Inflammatory macrophage treated with lipopolysaccharide for 1 hour (primary cell): ENCODE measurements around the gene PTP4A1.
"Not testable (repeated sequence)": the region's sequence is repeated elsewhere in the genome, so short reads cannot be mapped to it uniquely, and the experiment has no call there.

Source experiments
- DNase-seq, 2 donors: peaks; one replicate each; pipeline ENCODE4 v3.0.0-alpha.2; 2020 to 2022

The PTP4A1 gene

DNA sequence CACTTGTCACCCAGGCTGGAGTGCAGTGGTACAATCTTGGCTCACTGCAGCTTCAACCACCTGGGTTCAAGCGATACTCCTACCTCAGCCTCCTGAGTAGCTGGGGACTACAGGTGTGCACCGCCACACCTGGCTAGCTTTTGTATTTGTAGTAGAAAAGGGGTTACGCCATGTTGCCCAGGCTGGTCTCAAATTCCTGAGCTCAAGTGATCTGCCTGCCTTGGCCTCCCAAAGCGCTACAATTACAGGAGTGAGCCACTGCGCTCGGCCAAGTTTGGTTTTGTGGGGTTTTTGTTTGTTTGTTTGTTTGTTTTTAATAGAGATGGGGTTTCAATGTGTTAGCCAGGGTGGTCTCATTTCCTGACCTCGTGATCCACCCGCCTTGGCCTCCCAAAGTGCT is 12.3 kb downstream of the PTP4A1 start:
- no peak for DNase-seq

GRCh38 chr6:63585652-63586051 is 13.4 kb downstream of the PTP4A1 start:
- DNase-seq = not testable (repeated sequence)

- no peak for DNase-seq
Observed at GRCh38 chr6:63589952-63590411, 17.7 kb downstream of the PTP4A1 start.

DNA sequence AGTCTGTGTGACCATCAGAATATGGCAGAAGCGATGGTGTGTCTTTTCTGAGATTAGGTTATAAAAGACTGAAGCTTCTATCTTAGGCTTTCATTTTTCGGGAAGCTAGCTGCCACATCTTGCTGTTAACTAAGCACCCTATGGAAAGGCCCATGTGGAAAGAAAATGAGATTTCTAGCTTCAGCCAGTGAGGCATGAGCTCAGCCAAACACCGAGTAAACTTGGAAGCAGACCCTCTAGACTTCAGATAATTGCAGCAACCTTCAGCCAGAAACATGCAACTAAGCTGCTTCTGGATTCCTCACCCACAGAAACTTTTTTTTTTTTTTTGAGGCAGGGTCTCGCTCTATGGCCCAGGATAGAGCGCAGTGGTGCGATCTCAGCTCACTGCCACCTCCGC is 20.6 kb downstream of the PTP4A1 start:
- no peak for DNase-seq

GRCh38 chr6:63597141-63598048 is 25.1 kb downstream of the PTP4A1 start:
- peak in 1 of 2 donors; percentile 8 for DNase-seq

- DNase-seq = peak; percentile 52 to 67
Observed at GRCh38 chr6:63598049-63599036, 26.1 kb downstream of the PTP4A1 start.

- no peak for DNase-seq
Observed at GRCh38 chr6:63599243-63599642, 27.0 kb downstream of the PTP4A1 start.

- peak; percentile 42 to 46 for DNase-seq
Observed at GRCh38 chr6:63600136-63600535, 27.9 kb downstream of the PTP4A1 start.

DNA sequence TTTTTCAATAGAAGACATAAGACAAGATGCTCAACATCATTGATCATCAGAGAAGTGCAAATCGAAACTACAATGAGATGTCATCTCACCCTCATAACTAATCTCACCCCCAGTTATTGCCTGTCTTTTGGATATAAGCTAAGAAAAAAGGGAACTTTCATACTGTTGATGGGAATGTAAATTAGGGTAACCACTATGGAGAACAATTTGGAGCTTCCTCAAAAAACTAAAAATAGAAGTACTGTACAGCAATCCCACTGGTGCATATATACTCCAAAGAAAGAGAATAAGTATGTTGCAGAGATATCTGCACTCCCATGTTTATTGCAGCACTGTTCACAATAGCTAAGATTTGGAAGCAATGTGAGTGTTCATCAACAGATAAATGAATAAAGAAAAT is 37.0 kb downstream of the PTP4A1 start:
- peak; percentile 29 to 33 for DNase-seq

GRCh38 chr6:63610944-63611343 is 38.7 kb downstream of the PTP4A1 start:
- no peak for DNase-seq

DNA sequence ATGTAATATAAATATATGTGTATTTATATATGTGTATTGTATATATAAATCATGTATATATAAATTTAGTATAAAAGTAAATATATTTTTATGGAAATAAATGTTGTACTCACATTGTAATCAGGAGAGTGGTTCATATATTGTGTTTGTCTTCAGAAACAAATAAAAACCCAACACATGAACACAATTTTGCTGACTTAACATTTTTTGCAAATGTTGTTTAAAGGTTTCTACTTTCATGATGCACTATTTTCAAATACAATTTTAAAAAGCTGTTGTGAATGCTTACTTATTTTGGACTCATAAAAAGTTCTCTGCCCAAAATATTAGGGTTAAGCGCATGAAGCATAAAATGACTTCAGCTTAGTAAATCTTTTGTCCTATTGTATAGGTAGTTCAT is 39.3 kb downstream of the PTP4A1 start:
- DNase-seq = no peak

GRCh38 chr6:63615590-63615989 is 43.3 kb downstream of the PTP4A1 start:
- DNase-seq = no peak
